IMR-90 (cell line): Measurements from ENCODE around the gene ZDHHC14.

Experiments used
- CEBPB ChIP-seq: IDR thresholded peaks from 2 replicates; pipeline ENCODE4 v1.6.1; 2012; ENCODE audit warnings: low read depth, low read length, improper control_type of control experiment
- CTCF ChIP-seq: conservative IDR thresholded peaks from 2 replicates; pipeline ENCODE4 v1.5.1; 2012; ENCODE audit warnings: mild to moderate bottlenecking, low read depth, low read length, improper control_type of control experiment
- MAFK ChIP-seq: IDR thresholded peaks from 2 replicates; pipeline ENCODE4 v1.6.1; 2012; ENCODE audit warnings: low read depth, low read length, improper control_type of control experiment
- MXI1 ChIP-seq: IDR thresholded peaks from 2 replicates; pipeline ENCODE4 v1.6.1; 2012; ENCODE audit warnings: low read depth, mild to moderate bottlenecking, low read length, moderate library complexity, borderline replicate concordance
- POLR2A ChIP-seq: IDR thresholded peaks from 2 replicates; pipeline ENCODE4 v1.6.1; 2012; ENCODE audit warnings: mild to moderate bottlenecking, low read depth, low read length
- RAD21 ChIP-seq: IDR thresholded peaks from 2 replicates; pipeline ENCODE4 v1.6.1; 2012; ENCODE audit warnings: low read length, improper control_type of control experiment
- RCOR1 ChIP-seq: IDR thresholded peaks from 2 replicates; pipeline ENCODE4 v1.6.1; 2012; ENCODE audit warnings: mild to moderate bottlenecking, low read length, improper control_type of control experiment; ENCODE audit not compliant: insufficient replicate concordance
- SMC3 ChIP-seq: fragments of 150-350 bp; IDR thresholded peaks from 2 replicates; pipeline ENCODE4 v1.6.1; 2016; ENCODE audit warnings: low read depth, mild to moderate bottlenecking, antibody characterized with exemption, low read length, moderate library complexity

DNA sequence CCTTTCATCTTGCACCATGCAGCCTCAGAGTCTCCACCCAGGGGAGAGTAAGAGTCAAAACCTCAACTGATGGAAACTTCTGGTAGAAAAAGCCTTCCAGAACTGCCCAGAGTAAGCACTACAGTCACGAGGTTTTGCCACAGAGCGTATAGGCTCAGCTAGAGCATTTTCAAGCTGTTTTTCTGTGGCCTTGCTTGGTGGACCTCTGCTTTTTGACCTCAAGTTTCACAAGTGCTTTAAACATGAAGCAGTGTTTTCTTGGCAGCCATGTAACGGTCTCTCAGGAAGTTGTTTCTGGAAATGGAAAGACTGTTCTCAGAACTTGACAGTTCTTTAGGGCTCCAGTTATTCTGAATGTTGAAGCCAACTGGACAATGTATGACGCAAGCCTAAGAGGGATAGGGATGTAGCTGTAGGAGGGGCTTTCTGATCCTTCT is 146.5 kb downstream of the ZDHHC14 start:
- TF ChIP-seq CTCF (no peak), RAD21 (no peak), MXI1 (no peak), SMC3 (no peak), POLR2A (no peak), MAFK (no peak), CEBPB (peak; percentile 21; the same call in 1 of the 2 replicates), RCOR1 (no peak)
